ENCODE data around the gene CHD9. TPM values are rescaled to one million over a fixed set of nuclear protein-coding genes. Genes with fewer than 3 reads are reported as not detected.

Gene CHD9
- total RNA-seq, 1 donor from 2014 or later = 67.4 TPM

- intact Hi-C loops (cut with micrococcal nuclease) = no loop called here
- DNase-seq (no peak), ATAC-seq (ENCODE audit: low read depth) (no peak)
- peaks cover 26% of the 10 kb centered on the region for H3K4me1 Mint-ChIP-seq
- no peak for TF ChIP-seq CTCF (IDR thresholded peaks at IDR 0.05)
- no peak within 1 kb of the TSS for H3K4me3 Mint-ChIP-seq
- H3K27ac Mint-ChIP-seq = peak within 1 kb of the TSS; percentile 30
- H3K27me3 Mint-ChIP-seq = no peaks in the 10 kb centered on the region
- H3K36me3 Mint-ChIP-seq (ENCODE audit: low read depth) = no peaks in the 10 kb centered on the region
- H3K9me3 Mint-ChIP-seq = no peaks in the 10 kb centered on the region
- ChIA-PET CTCF (interaction anchor here (0.9 to 3.9 kb wide), 9 partner anchors 47 to 156 kb away, joined by 3 to 95 read pairs (median 12); no protein-coding TSS in a partner anchor), POLR2A (interaction anchor here (0.8 kb wide), 1 partner anchor 54 kb away, joined by 7 read pairs; no protein-coding TSS in a partner anchor)
Measured at GRCh38 chr16:53052519-53053501, 2.0 kb upstream of the CHD9 start, which contains the start of gene CHD9NB. Gene CHD9NB (minus strand): TSS chr16:53052897. CDS start chr16:53044158, 8,739 bp downstream.

- peak overlapping the region; percentile 85 for H3K27ac Mint-ChIP-seq
- CTCF ChIA-PET = interaction anchor here (0.9 to 3.9 kb wide), 26 partner anchors 12 to 229 kb away, joined by 3 to 95 read pairs (median 7); no protein-coding TSS in a partner anchor
- no peaks in the 10 kb centered on the region for H3K9me3 Mint-ChIP-seq
- DNase-seq (no peak), ATAC-seq (ENCODE audit: low read depth) (peak; percentile 39)
- TF ChIP-seq CTCF (IDR thresholded peaks at IDR 0.05) = no peak
- peak overlapping the region; percentile 91 for H3K4me3 Mint-ChIP-seq
- H3K27me3 Mint-ChIP-seq = no peaks in the 10 kb centered on the region
- no peaks in the 10 kb centered on the region for H3K36me3 Mint-ChIP-seq (ENCODE audit: low read depth)
- H3K4me1 Mint-ChIP-seq = peaks cover 39% of the 10 kb centered on the region
- intact Hi-C loops (cut with micrococcal nuclease) = loop anchor here (1.0 to 2.0 kb wide), 2 partner anchors 8 to 381 kb away; partner anchors contain the start of gene RBL2
- POLR2A ChIA-PET = interaction anchor here (0.8 to 2.5 kb wide), 7 partner anchors 10 to 465 kb away, joined by 3 to 25 read pairs (median 7); no protein-coding TSS in a partner anchor
Measured at GRCh38 chr16:53053967-53054669, 673 bp upstream of the CHD9 start.

- DNase-seq = no peak
- ChIA-PET CTCF (interaction anchor here (0.5 to 3.9 kb wide), 39 partner anchors 8 to 454 kb away, joined by 3 to 95 read pairs (median 5); partner anchors contain the start of gene RBL2), POLR2A (interaction anchor here (0.6 to 2.5 kb wide), 16 partner anchors 7 to 463 kb away, joined by 3 to 25 read pairs (median 3); no protein-coding TSS in a partner anchor)
- H3K4me3 Mint-ChIP-seq = peak overlapping the region; percentile 91
- H3K27ac Mint-ChIP-seq = peak overlapping the region; percentile 85
- intact Hi-C loops (cut with micrococcal nuclease) = loop anchor here (1.0 to 2.0 kb wide), 7 partner anchors 44 to 379 kb away; partner anchors contain the start of gene RBL2
- TF ChIP-seq CTCF (IDR thresholded peaks at IDR 0.05) = no peak
- ATAC-seq (ENCODE audit: low read depth) = no peak
- no peaks in the 10 kb centered on the region for H3K9me3 Mint-ChIP-seq
- H3K27me3 Mint-ChIP-seq = no peaks in the 10 kb centered on the region
- H3K36me3 Mint-ChIP-seq (ENCODE audit: low read depth) = no peaks in the 10 kb centered on the region
- H3K4me1 Mint-ChIP-seq = peaks cover 53% of the 10 kb centered on the region
Measured at GRCh38 chr16:53055541-53056391, 975 bp downstream of the CHD9 start.

GRCh38 chr16:53056392-53056881, 1.6 kb downstream of the CHD9 start:
- H3K4me1 Mint-ChIP-seq = peaks cover 60% of the 10 kb centered on the region
- TF ChIP-seq CTCF (IDR thresholded peaks at IDR 0.05) = no peak
- intact Hi-C loops (cut with micrococcal nuclease) = no loop called here

More at GRCh38 chr16:53056392-53056881, 1.6 kb downstream of the CHD9 start:
- CTCF ChIA-PET = interaction anchor here (1.0 to 3.9 kb wide), 9 partner anchors 23 to 453 kb away, joined by 3 to 95 read pairs (median 8); no protein-coding TSS in a partner anchor
- DNase-seq (no peak), ATAC-seq (ENCODE audit: low read depth) (no peak)
- POLR2A ChIA-PET = interaction anchor here (1.3 to 2.8 kb wide), 4 partner anchors 42 to 73 kb away, joined by 3 to 25 read pairs (median 9); no protein-coding TSS in a partner anchor
- no peak overlapping the region for H3K27ac Mint-ChIP-seq
- no peaks in the 10 kb centered on the region for H3K36me3 Mint-ChIP-seq (ENCODE audit: low read depth)
- no peaks in the 10 kb centered on the region for H3K27me3 Mint-ChIP-seq
- peak overlapping the region; percentile 46 for H3K4me3 Mint-ChIP-seq
- no peaks in the 10 kb centered on the region for H3K9me3 Mint-ChIP-seq
